ENCODE results near the gene IRF6. TPM values are rescaled to one million over a fixed set of nuclear protein-coding genes. Genes with fewer than 3 reads are reported as not detected.
"Not testable (repeated sequence)": the region's sequence is repeated elsewhere in the genome, so short reads cannot be mapped to it uniquely, and the experiment has no call there.

Gene IRF6
- total RNA-seq, 4 donors from 2014 or later = 0.44 to 1.4 (median 1.0) TPM

GRCh38 chr1:209803568-209803967 lies 2.4 kb downstream of the IRF6 start:
- ATAC-seq (ENCODE audit: low FRiP score) = no peak

GRCh38 chr1:209802780-209803152 lies 3.2 kb downstream of the IRF6 start:
- TF ChIP-seq CTCF (IDR thresholded peaks at IDR 0.05) = no peak
- no peak for ATAC-seq (ENCODE audit: low FRiP score)
- DNase-seq (ENCODE audit: low spot score) = no peak

More at GRCh38 chr1:209803568-209803967, 2.4 kb downstream of the IRF6 start:
- no peak for DNase-seq (ENCODE audit: low spot score)
- TF ChIP-seq CTCF (IDR thresholded peaks at IDR 0.05) = no peak

DNA sequence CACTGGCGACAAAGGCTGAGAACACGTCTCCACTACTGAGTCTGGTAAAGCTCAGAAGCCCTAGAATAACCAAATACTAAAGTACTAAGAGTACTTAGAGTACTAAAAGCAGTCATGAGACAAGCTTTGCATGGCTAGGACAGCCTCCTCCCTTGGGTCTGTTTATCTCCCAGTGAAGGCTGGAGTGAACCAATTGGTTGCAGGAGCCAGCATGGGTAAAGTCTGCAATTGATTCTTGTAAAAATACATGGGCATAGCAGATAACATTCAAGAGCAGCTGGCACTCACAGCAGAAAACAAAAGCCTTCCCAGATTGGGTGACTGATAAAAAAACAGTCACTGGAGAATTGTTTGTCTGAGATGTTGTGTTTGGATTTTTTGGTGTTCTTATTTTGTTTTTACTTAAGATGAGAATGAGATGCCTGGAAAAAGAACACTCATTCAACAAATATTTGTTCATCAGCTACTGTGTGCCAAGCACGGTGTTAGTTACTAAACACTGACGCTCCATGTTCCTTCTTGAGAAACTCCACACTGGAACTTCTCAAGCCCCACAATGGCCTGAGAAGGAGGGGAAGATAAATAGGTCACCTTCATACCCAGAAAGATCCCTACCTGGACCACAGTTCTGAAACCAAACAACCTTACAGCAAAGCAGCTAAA lies 3.7 kb downstream of the IRF6 start:
- TF ChIP-seq CTCF (IDR thresholded peaks at IDR 0.05) = no peak
- no peak for DNase-seq (ENCODE audit: low spot score)
- ATAC-seq (ENCODE audit: low FRiP score) = no peak

- TF ChIP-seq CTCF (IDR thresholded peaks at IDR 0.05) = no peak
- no peak for DNase-seq (ENCODE audit: low spot score)
- ATAC-seq (ENCODE audit: low FRiP score) = no peak
Measured at GRCh38 chr1:209800984-209801834, 4.7 kb downstream of the IRF6 start.

DNA sequence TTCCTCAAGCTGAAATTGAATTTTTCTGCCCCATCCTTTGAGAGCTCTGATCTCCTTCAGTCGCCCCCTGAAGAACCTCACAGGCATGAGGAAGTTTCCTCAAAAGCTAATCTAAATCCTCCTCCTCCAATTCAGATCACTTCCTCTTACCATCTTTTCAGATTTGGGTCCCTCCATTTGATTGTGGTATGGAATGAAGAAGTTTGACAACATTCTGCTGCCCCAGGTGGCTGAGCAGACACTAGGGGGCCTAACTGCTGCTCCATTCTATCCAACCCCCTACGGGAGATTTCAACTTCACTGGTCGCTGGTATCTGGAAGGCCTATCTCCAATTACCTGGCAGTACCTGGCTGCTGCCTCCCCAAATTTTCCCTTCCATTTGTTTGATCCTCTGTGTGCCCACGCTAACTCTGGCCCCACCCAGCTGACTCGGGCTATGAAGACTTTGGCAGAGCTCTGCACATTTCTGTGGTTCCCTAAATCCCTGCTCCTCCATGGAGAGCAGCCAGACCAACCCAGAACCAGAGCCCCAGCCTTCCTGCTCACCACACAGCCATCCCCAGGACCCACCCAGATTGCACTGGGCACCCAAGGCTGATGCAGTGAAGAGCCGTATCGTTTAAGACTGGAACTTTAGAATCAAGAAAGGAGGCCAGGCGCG lies 7.8 kb downstream of the IRF6 start:
- ATAC-seq (ENCODE audit: low FRiP score) (no peak), DNase-seq (ENCODE audit: low spot score) (no peak)
- TF ChIP-seq CTCF (IDR thresholded peaks at IDR 0.05) = no peak

DNA sequence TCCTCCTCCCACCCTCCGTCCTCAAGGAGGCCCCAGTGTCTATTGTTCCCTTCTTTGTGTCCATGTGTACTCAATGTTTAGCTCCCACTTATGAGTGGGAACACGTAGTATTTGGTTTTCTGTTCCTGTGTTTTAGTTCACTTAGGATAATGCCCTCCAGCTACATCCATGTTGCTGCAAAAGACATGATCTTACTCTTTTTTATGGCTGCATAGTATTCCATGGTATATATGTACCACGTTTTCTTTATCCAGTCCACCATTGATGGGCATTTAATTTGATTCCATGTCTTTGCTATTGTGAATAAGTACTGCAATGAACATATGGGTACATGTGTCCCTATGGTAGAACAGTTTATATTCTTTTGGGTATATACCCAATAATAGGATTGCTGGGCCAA lies 12.2 kb downstream of the IRF6 start:
- ATAC-seq (ENCODE audit: low FRiP score) = not testable (repeated sequence)

GRCh38 chr1:209791920-209792319 lies 14.0 kb downstream of the IRF6 start:
- DNase-seq (ENCODE audit: low spot score) (no peak), ATAC-seq (ENCODE audit: low FRiP score) (no peak)

More for the DNA sequence above, 12.2 kb downstream of the IRF6 start:
- not testable (repeated sequence) for DNase-seq (ENCODE audit: low spot score)

More at GRCh38 chr1:209791920-209792319, 14.0 kb downstream of the IRF6 start:
- TF ChIP-seq CTCF (IDR thresholded peaks at IDR 0.05) = no peak
